PFSK-1 (cell line): ENCODE data around the gene TRABD2A.

Experiments
- FOXP2 ChIP-seq: optimal IDR thresholded peaks from 2 replicates; pipeline ENCODE3; 2011; ENCODE audit warnings: borderline replicate concordance, control low read depth, inconsistent platforms; ENCODE audit not compliant: insufficient read depth; ENCODE audit errors: extremely low read length, extremely low read depth
- POLR2AphosphoS5 ChIP-seq: IDR thresholded peaks from 2 replicates; pipeline ENCODE4 v1.6.1; 2012; ENCODE audit warnings: low read depth, mild to moderate bottlenecking, control low read depth, low read length, moderate library complexity
- SIN3A ChIP-seq: IDR thresholded peaks from 2 replicates; pipeline ENCODE4 v1.6.1; 2012; ENCODE audit warnings: mild to moderate bottlenecking, low read length, moderate library complexity, borderline replicate concordance; ENCODE audit not compliant: insufficient read depth
- TAF1 ChIP-seq: IDR thresholded peaks from 2 replicates; pipeline ENCODE4 v1.6.1; 2012; ENCODE audit warnings: low read length, control low read depth, borderline replicate concordance; ENCODE audit not compliant: insufficient read depth

- TF ChIP-seq POLR2AphosphoS5 (no peak), SIN3A (no peak), TAF1 (no peak), FOXP2 (no peak)
These were observed 42.3 kb downstream of the TRABD2A start for GRCh38 chr2:84838434-84839145.
